Subcutaneous abdominal adipose tissue (tissue), 5 donors: Measurements from ENCODE around the gene TBX20.
"Not testable (repeated sequence)": the region's sequence is repeated elsewhere in the genome, so short reads cannot be mapped to it uniquely, and the experiment has no call there.

ENCODE experiments used
- H3K27ac ChIP-seq: one replicate; pipeline ENCODE4 v1.7.0; 2013; ENCODE audit warnings: low read depth, mild to moderate bottlenecking, inconsistent platforms, low read length, moderate library complexity
- H3K27me3 ChIP-seq, 5 donors: one replicate each; pipeline ENCODE4 v1.7.0; 2013; ENCODE audit warnings: low read length in 5 of 5, inconsistent platforms in 1 of 5; ENCODE audit not compliant: control insufficient read depth in 5 of 5, insufficient read depth in 4 of 5
- H3K36me3 ChIP-seq, 5 donors: one replicate each; pipeline ENCODE4 v1.7.0; 2013; ENCODE audit warnings: low read length in 5 of 5; ENCODE audit not compliant: control insufficient read depth in 5 of 5, insufficient read depth in 5 of 5
- H3K4me1 ChIP-seq, 5 donors: one replicate each; pipeline ENCODE4 v1.7.0; 2013; ENCODE audit warnings: low read length in 5 of 5, mild to moderate bottlenecking in 3 of 5, moderate library complexity in 1 of 5; ENCODE audit not compliant: control insufficient read depth in 5 of 5, insufficient read depth in 5 of 5
- H3K4me3 ChIP-seq, 5 donors: one replicate each; pipeline ENCODE4 v1.7.0; 2013; ENCODE audit warnings: low read length in 5 of 5, low read depth in 1 of 5
- H3K9ac ChIP-seq, 5 donors: one replicate each; pipeline ENCODE4 v1.7.0; 2013; ENCODE audit warnings: low read length in 5 of 5, mild to moderate bottlenecking in 4 of 5, moderate library complexity in 3 of 5
- H3K9me3 ChIP-seq, 5 donors: one replicate each; pipeline ENCODE4 v1.7.0; 2013; ENCODE audit warnings: low read length in 5 of 5; ENCODE audit not compliant: control insufficient read depth in 5 of 5
- donor health status: healthy.
- donor health status: healthy.
- donor health status: healthy.
- donor health status: healthy.
- donor health status: healthy.

TBX20 gene

DNA sequence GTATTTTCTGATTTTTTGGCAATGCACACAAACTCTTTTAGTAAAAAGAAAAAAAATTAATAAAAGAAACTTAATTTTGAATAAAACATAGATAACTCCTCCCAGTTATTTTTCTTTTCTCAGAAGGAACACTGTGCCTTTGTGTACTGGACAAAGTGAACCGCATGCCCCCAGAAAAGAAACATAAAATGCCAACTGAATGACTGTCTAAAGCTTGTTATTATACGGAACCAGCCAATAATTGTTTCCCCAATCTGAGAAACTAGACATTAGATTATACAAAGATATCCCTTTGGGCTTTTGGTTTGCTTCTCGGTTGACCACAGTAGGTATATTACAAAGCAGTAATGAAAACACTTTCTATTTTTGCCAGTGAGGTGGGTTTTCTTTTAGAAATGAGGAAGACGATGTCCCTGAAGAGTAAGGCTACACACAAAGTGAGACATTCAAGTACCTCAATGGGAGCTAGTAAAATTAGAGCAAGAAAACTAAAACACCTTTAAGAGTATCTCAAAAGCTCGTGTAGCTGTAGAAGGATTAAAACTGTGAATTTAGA, 25.3 kb downstream of the TBX20 start:
- H3K9me3 ChIP-seq, H3K9ac ChIP-seq, H3K4me3 ChIP-seq, H3K4me1 ChIP-seq, H3K27ac ChIP-seq, H3K36me3 ChIP-seq, H3K27me3 ChIP-seq: not testable (repeated sequence)

DNA sequence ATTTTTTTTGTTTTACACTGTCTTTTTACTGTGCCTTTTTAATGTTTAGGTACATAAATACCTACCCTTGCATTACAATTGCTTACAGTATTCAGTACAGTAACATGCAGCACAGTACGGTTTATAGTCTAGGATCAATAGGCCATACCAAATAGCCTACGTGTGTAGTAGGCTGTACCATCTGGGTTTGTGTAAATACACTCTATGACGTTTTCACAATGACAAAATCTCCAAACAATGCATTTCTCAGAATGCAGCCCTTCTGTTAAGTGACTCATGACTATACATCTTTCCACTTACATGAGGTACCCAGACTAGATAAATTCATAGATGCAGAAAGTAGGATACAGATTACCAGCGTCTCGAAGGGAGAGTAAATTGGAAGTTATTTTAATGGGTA, 26.5 kb downstream of the TBX20 start:
- not testable (repeated sequence) for H3K36me3 ChIP-seq, H3K9ac ChIP-seq, H3K4me1 ChIP-seq, H3K27ac ChIP-seq, H3K9me3 ChIP-seq, H3K27me3 ChIP-seq, H3K4me3 ChIP-seq

DNA sequence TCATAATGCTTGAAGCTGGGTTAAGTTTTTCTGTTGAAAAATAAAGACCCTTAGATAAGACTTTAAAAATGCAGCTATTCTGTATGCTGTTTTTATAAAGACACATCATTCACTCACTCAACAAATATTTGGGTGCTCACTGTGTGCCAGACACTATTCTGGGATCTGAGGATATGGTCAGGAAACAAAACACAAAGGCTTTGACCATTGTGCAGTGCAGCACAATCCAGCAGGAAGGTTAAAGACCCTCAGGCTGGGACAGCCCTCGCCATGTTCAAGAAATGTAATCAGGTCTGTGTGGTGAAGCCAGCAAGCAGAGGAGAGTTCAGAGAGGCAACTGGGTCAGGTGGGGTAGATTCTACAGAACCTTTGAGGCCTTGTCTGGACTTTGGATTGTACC, 31.5 kb downstream of the TBX20 start:
- H3K9me3 ChIP-seq, H3K4me1 ChIP-seq, H3K9ac ChIP-seq, H3K27ac ChIP-seq, H3K4me3 ChIP-seq, H3K27me3 ChIP-seq, H3K36me3 ChIP-seq: not testable (repeated sequence)

DNA sequence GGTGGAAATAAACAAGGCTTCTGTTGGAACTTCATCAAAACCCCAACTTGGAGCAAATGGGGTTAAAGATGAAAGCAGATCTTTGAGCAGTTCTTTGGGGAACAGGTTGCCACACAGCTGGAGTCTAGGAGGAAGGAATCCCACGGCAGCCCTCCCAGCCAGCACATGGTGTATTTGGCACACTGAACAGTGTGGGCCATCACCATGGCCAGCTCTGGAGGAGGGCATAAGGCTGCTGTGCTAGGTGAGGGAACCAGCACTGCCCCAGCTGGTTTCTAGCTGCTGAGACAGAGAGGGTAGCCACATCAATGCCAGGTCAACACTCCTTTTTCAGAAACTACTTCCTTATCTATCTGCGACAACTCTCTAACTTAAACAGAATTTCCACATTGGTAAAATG, 33.7 kb downstream of the TBX20 start:
- not testable (repeated sequence) for H3K27me3 ChIP-seq, H3K4me3 ChIP-seq, H3K4me1 ChIP-seq, H3K9ac ChIP-seq, H3K9me3 ChIP-seq, H3K36me3 ChIP-seq, H3K27ac ChIP-seq

DNA sequence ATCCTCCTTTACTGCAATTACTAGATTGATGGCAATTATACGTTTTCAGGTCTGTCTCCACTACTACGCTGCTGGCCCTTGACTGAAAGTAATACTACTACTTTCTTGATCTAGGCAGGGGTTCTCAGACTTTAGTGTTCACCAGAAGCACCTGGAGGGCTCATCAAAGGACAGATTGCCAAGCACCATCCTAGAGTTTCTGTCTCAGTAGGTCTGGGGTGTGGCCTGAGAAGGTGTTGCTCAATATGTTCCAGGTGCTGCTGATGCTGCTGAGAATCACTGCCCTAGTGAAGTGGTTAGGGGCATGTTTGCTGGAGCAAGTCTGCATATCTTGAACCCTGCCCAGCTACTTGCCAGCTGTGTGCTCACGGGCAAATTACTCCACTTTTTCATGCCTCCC, 37.9 kb downstream of the TBX20 start:
- not testable (repeated sequence) for H3K27ac ChIP-seq, H3K9me3 ChIP-seq

DNA sequence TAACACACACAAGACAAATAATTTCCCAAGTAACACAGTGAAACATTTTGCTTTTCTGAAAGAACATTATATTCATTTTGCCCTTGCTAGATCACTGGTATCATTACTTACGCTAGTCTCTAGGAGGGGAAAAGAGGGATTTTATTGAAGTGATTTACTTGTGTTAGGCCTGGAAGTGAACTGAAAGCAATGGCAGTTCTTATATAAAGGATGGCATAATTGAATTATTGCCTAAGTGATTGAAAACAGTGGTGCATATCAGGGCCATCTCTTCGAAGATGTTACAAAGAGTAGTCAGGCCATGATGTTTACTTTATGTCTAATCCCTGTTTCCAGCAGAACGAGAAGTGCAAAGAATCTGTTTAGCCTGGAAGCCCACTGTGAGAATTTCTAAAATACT, 38.8 kb downstream of the TBX20 start:
- H3K36me3 ChIP-seq, result not testable (repeated sequence)

More for the DNA sequence above, 37.9 kb downstream of the TBX20 start:
- not testable (repeated sequence) for H3K9ac ChIP-seq, H3K4me3 ChIP-seq, H3K36me3 ChIP-seq, H3K27me3 ChIP-seq, H3K4me1 ChIP-seq

DNA sequence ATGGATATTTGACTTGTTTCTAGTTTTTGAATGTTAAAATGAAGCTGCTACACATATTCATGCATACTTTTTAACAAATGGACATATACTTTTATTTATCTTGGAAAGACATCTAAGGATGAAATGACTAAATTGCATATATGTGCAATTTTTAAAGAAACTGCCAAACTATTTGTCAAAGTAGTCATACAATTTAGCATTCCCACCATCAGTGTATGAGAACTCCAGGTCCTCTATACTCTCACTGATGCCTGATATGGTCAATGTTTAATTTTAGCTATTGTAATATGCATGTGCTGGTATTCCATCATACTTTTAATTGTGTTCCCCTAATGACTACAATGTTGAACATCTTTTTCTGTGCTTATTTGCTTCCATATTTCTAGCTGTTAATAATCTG, 47.0 kb downstream of the TBX20 start:
- H3K4me3 ChIP-seq, H3K9ac ChIP-seq, H3K27ac ChIP-seq, H3K27me3 ChIP-seq, H3K9me3 ChIP-seq, H3K36me3 ChIP-seq, H3K4me1 ChIP-seq: not testable (repeated sequence)

More for the DNA sequence above, 38.8 kb downstream of the TBX20 start:
- not testable (repeated sequence) for H3K9me3 ChIP-seq, H3K27me3 ChIP-seq, H3K27ac ChIP-seq, H3K4me1 ChIP-seq, H3K9ac ChIP-seq, H3K4me3 ChIP-seq

DNA sequence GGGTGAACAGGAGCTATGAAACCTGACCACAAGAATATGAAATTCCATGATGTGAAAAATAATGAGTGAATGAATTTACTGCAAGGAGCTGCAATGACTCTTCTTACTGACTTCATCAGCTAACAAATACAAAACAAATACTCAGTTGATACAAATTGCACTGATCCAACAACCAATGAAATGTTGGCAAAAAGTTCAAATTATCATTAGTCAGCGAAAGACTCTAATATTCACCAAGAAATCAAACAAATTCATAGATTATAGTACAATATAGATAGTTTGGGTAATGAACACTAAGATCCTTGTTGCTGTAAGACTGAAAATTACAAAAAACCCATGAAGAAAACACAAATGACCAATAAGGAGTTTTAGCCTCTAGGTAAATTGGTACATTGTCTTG, 49.0 kb downstream of the TBX20 start:
- H3K27ac ChIP-seq, H3K4me1 ChIP-seq, H3K9ac ChIP-seq, H3K4me3 ChIP-seq, H3K36me3 ChIP-seq, H3K9me3 ChIP-seq, H3K27me3 ChIP-seq: not testable (repeated sequence)

DNA sequence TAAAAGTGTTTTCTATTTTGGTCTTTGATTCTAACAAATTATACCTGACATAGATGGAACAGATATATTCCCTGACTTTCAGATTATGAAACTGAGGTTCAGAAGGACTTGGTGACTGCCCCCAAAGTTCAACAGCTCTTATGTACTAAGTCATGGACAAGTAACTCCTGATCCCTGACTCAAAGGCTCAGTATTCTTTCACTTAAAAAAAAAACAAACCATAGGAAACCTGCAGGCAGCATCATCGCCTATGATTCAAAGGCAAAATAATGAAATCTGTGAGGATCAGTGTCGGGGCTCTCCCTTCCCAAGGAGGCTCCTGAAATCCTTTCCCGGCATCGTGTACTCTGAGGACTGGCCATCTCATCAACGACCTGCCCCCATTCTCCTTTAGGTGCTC, 49.9 kb downstream of the TBX20 start:
- not testable (repeated sequence) for H3K36me3 ChIP-seq, H3K9ac ChIP-seq, H3K9me3 ChIP-seq, H3K4me1 ChIP-seq, H3K4me3 ChIP-seq, H3K27ac ChIP-seq, H3K27me3 ChIP-seq

DNA sequence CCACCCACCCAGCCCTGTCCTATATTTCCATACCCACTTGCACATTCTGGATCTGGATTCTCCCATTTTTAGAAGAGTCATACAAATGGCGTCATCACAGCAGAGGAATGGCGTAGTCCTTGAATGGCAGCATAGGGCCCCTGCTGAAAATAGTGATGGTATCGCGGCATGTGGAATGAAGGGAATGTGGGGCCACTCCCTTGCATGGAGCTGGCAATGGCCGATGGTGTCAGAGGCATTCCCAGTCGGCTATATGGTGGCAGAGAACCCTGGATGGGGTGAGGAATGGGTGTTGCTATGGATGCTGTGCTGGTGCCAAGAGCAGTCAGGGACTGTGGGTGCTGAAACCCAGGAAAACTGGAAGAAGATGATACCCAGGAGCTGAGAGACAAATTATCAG, 51.5 kb downstream of the TBX20 start:
- not testable (repeated sequence) for H3K36me3 ChIP-seq, H3K27me3 ChIP-seq, H3K27ac ChIP-seq, H3K4me3 ChIP-seq, H3K4me1 ChIP-seq, H3K9me3 ChIP-seq, H3K9ac ChIP-seq

DNA sequence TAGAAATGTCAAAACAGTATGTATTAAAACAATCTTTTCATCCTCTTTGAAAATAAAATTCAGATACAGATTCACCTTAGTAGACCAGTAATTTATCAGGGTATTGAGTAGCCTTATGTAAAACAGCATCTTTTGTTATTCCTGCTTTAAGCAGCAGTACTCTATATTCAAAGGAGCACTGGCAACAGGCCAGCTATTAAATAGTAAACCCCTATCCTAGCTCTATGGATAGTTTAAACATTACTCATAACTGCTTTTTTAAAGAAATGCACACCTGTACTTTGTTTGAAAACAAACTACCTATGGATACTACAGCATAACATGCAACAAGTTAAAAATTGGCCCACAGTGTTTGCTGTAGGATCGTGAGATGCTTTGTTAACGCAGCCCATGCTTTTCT, 53.7 kb downstream of the TBX20 start:
- not testable (repeated sequence) for H3K9ac ChIP-seq, H3K27me3 ChIP-seq, H3K9me3 ChIP-seq, H3K27ac ChIP-seq, H3K4me1 ChIP-seq, H3K4me3 ChIP-seq, H3K36me3 ChIP-seq
